GM18498 (cell line): ENCODE results near the gene SKOR1.

Source experiments
- ATAC-seq: cut with Tn5 transposase; IDR thresholded peaks from one replicate; pipeline ENCODE4 v1.9.1; 2021; ENCODE audit warnings: mild to moderate bottlenecking, moderate library complexity; ENCODE audit not compliant: unreplicated experiment

SKOR1 gene

GRCh38 chr15:67824976-67825880 is at the start of gene SKOR1:
SKOR1 (plus strand) TSS chr15:67825509; CDS start chr15:67825603, 94 bp downstream.
- no peak for ATAC-seq

- ATAC-seq: no peak
These were observed 49.3 kb upstream of the SKOR1 start for GRCh38 chr15:67775998-67776397.

GRCh38 chr15:67776600-67776999 is 48.7 kb upstream of the SKOR1 start:
- no peak for ATAC-seq

GRCh38 chr15:67777071-67777470 is 48.2 kb upstream of the SKOR1 start:
- no peak for ATAC-seq

GRCh38 chr15:67777773-67778172 is 47.5 kb upstream of the SKOR1 start:
- ATAC-seq: no peak

GRCh38 chr15:67778968-67779548 is 46.3 kb upstream of the SKOR1 start:
- no peak for ATAC-seq

- ATAC-seq: no peak
These were observed 45.7 kb upstream of the SKOR1 start for GRCh38 chr15:67779549-67780111.

- no peak for ATAC-seq
These were observed 44.2 kb upstream of the SKOR1 start for GRCh38 chr15:67781061-67781460.

GRCh38 chr15:67781907-67782690 is 43.2 kb upstream of the SKOR1 start:
- no peak for ATAC-seq

- ATAC-seq: no peak
These were observed 42.7 kb upstream of the SKOR1 start for GRCh38 chr15:67782691-67782991.

GRCh38 chr15:67783303-67783702 is 42.0 kb upstream of the SKOR1 start:
- ATAC-seq: peak; percentile 70

- ATAC-seq: peak; percentile 88
These were observed 41.1 kb upstream of the SKOR1 start for GRCh38 chr15:67784090-67784781.

- ATAC-seq: peak; percentile 10
These were observed 40.4 kb upstream of the SKOR1 start for GRCh38 chr15:67784856-67785430.

GRCh38 chr15:67785431-67785830 is 39.9 kb upstream of the SKOR1 start:
- ATAC-seq: no peak

- no peak for ATAC-seq
These were observed 38.7 kb upstream of the SKOR1 start for GRCh38 chr15:67786646-67787045.

GRCh38 chr15:67788986-67789385 is 36.3 kb upstream of the SKOR1 start:
- ATAC-seq: no peak

- no peak for ATAC-seq
These were observed 34.5 kb upstream of the SKOR1 start for GRCh38 chr15:67790610-67791319.

- ATAC-seq: no peak
These were observed 32.9 kb upstream of the SKOR1 start for GRCh38 chr15:67792250-67792942.
